ENCODE data around the gene CASP7. TPM values are rescaled to one million over a fixed set of nuclear protein-coding genes. Genes with fewer than 3 reads are reported as not detected.

CASP7 gene
- total and polyA plus RNA-seq, 8 donors, result 7.0 to 28.7 (median 14.8) TPM

DNA sequence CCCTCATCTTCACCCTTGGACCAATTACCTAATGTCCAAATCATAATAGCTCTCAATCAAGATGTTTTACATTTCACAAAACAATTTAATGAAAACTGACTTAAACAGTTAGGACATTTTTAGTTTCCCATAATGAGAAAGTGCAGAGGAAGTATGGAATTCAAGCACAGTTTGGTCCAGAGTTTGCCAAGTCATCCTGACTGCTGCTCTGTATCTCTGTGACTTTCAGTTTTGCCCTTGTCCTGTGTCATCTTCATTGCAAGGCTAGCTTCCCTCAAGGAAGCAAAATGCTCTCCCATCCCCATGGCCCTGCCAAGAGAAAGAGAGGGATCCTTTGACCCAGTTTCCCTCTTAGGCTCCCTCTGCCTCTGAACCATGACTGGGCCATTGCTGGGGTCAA lies 63.9 kb downstream of the CASP7 start:
- no peaks in the 10 kb centered on the region for H3K4me1 ChIP-seq
- TF ChIP-seq, protein P1, sequence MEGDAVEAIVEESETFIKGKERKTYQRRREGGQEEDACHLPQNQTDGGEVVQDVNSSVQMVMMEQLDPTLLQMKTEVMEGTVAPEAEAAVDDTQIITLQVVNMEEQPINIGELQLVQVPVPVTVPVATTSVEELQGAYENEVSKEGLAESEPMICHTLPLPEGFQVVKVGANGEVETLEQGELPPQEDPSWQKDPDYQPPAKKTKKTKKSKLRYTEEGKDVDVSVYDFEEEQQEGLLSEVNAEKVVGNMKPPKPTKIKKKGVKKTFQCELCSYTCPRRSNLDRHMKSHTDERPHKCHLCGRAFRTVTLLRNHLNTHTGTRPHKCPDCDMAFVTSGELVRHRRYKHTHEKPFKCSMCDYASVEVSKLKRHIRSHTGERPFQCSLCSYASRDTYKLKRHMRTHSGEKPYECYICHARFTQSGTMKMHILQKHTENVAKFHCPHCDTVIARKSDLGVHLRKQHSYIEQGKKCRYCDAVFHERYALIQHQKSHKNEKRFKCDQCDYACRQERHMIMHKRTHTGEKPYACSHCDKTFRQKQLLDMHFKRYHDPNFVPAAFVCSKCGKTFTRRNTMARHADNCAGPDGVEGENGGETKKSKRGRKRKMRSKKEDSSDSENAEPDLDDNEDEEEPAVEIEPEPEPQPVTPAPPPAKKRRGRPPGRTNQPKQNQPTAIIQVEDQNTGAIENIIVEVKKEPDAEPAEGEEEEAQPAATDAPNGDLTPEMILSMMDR (IDR thresholded peaks at IDR 0.05), result no peak
- H3K36me3 ChIP-seq, result no peaks in the 10 kb centered on the region
- no peak for ATAC-seq
- intact Hi-C loops (cut with DNase I), result no loop called here
- H3K27me3 ChIP-seq, result no peaks in the 10 kb centered on the region
- no peak for FAIRE-seq
- no peaks in the 10 kb centered on the region for H3K9me3 ChIP-seq
- H3K4me3 ChIP-seq, result no peak overlapping the region
- no peak overlapping the region for H3K27ac ChIP-seq
- DNase-seq, result no peak

DNA sequence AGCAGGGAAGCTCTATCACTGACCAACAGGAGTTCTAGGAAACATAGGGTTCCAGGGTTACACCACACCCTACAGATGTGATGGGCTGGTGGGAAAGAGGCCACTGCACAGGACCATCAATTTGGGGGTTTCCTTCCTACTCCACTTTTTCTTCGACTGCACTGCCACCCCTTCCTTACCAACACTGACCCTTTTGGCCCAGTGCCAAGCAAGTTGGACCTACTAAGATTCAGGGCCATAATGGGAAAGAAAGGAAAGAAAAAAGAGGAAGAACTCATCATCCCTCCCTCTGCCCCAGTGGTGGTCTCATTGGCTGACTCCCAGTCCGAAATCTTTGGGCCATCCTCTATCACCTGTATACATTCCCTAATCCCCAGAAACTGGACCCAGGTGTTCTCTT lies 65.7 kb downstream of the CASP7 start:
- intact Hi-C loops (cut with DNase I), result no loop called here
- FAIRE-seq, result no peak
- no peak for ATAC-seq
- TF ChIP-seq, protein P1 (IDR thresholded peaks at IDR 0.05), result no peak
- no peak for DNase-seq
- WGBS, 2 donors, result 93% methylated on average over 2 of the region's 2 CpGs
- H3K4me1 ChIP-seq, result peaks cover 0 to 4% (median 0%) of the 10 kb centered on the region in 3 donors
- H3K27me3 ChIP-seq, result no peaks in the 10 kb centered on the region
- H3K36me3 ChIP-seq, result no peaks in the 10 kb centered on the region
- no peak overlapping the region for H3K4me3 ChIP-seq
- H3K9me3 ChIP-seq, result no peaks in the 10 kb centered on the region
- H3K27ac ChIP-seq, result no peak overlapping the region

DNA sequence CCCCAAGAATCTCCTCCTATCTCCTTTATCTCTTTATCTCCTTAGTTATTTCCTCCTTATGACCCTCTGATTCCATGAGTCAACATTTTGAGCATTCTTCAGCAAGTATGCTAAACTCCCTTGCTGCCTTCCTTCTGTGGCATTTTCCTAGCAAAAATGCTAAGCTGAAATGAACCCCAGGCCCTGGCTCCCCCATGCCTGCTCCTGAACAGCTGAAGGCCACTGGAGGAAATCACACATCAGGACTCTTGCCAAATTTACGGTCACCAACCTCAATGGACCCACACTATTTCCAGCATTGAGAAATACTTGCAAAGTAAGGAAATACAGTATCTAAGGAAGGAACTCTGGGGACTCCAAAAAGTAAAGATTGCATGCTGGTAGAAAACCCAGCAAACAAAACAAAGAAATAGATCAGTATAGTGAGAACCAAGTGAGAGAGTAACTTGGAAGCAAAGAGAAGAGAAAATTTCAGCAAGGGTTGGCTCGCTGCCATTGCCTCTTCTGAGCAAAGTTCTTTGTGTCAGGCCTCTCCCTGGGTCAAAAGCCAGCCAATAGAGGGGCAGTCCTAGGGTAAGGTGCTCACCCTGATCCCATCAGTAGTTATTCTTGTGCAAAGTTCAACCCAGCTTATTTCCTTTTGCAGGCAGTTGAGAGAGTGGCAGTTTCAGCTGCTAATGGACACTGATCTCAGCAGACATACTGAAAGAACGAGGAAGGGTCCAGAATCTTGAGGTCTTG lies 66.7 kb downstream of the CASP7 start:
- no peaks in the 10 kb centered on the region for H3K9me3 ChIP-seq
- DNase-seq, result peak in 1 of 6 donors; percentile 17
- intact Hi-C loops (cut with DNase I), result no loop called here
- no peak for FAIRE-seq
- H3K27ac ChIP-seq, result peak overlapping the region in 2 of 4 donors; percentile 8 to 52
- no peaks in the 10 kb centered on the region for H3K27me3 ChIP-seq
- no peak overlapping the region for H3K4me3 ChIP-seq
- TF ChIP-seq, protein P1 (IDR thresholded peaks at IDR 0.05), result no peak
- H3K36me3 ChIP-seq, result no peaks in the 10 kb centered on the region
- H3K4me1 ChIP-seq, result peaks cover 0 to 4% (median 0%) of the 10 kb centered on the region in 3 donors
- ATAC-seq, result peak in 2 of 4 donors; percentile 18 to 30
- WGBS, 2 donors, result 53 to 57% methylated on average over 3 of the region's 3 CpGs

DNA sequence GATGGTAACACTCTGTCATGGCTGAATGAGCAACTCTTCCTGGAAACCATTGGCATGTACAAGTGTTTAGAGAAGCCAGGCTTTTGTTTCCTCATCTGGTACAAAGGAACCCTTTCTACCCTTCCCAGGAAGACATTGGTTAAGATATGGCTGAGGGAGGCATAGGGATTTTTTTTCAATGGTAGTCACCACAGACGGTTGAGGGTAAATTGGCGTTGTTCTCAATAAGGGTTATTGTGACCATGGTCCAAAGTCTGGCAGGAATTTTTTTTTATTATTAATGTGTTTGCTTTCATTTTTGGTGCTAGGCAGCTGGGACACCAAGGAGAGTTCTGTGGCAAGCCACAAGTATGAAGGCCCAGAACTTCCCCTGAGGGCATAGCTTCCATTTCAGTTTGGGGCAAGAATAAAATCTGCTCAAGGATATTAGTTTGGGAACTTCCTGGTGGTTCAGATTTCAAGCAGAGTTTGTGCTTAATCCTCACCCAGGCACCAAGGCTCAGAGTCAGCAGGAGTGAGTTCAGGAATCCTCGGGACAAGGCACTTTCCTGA lies 71.5 kb downstream of the CASP7 start, which contains the start of gene PLEKHS1:
Gene PLEKHS1 (plus strand): TSS at position 502 of the 552 bp plus-strand sequence. CDS start 3,596 bp downstream, outside the sequence.
- Histone ChIP-seq H3K9me3 (no peaks in the 10 kb centered on the region), H3K4me3 (peak within 1 kb of the TSS in 3 of 4 donors; percentile 1 to 27 (median 12)), H3K4me1 (peaks cover 0 to 4% (median 0%) of the 10 kb centered on the region in 3 donors), H3K36me3 (no peaks in the 10 kb centered on the region), H3K27me3 (no peaks in the 10 kb centered on the region), H3K27ac (peak within 1 kb of the TSS; percentile 13 to 74 (median 47))
- intact Hi-C loops (cut with DNase I), result no loop called here
- peak; percentile 51 to 72 (median 66) for ATAC-seq
- TF ChIP-seq, protein P1 (IDR thresholded peaks at IDR 0.05), result no peak
- DNase-seq, result no peak
- no peak for FAIRE-seq
- 61 to 69% methylated on average over 3 of the region's 3 CpGs for WGBS, 2 donors

DNA sequence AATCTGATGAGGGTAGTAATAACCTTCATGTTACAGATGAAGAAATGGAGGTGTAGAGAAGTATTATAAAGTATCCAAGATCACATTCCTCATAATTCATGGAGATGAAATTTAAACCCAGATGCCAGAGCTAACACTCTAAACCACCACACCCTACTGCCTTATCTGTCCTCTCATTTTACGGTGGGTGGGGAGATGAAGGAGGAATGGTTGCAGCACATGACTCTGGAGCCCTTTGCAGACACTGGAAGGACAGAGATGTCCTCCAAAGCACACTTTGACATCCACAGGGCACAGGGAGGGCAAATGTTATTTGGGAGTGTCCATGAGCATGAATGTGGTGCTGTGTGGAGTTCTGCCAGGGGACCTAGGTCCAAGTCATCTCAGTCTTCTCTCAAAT lies 72.8 kb downstream of the CASP7 start:
- FAIRE-seq, result no peak
- ATAC-seq, result no peak
- intact Hi-C loops (cut with DNase I), result no loop called here
- Histone ChIP-seq H3K36me3 (no peaks in the 10 kb centered on the region), H3K4me3 (peak overlapping the region in 3 of 4 donors; percentile 1 to 27 (median 12)), H3K27ac (peak overlapping the region in 2 of 4 donors; percentile 64 to 74), H3K27me3 (no peaks in the 10 kb centered on the region), H3K4me1 (peaks cover 0 to 4% (median 0%) of the 10 kb centered on the region in 3 donors), H3K9me3 (no peaks in the 10 kb centered on the region)
- TF ChIP-seq, protein P1 (IDR thresholded peaks at IDR 0.05), result no peak
- no peak for DNase-seq
- WGBS, 2 donors, result 24 to 54% methylated on average over 1 of the region's 1 CpG
